CD4-positive, alpha-beta T cell treated with Interleukin-12 subunit alpha and Interleukin-12 subunit beta, for 1 hour (primary cell): ENCODE results near the gene MLF1.
"Not testable (repeated sequence)": the region's sequence is repeated elsewhere in the genome, so short reads cannot be mapped to it uniquely, and the experiment has no call there.

Experiments used
- DNase-seq: peaks from one replicate; pipeline ENCODE4 v3.0.0-alpha.2; 2020

Gene MLF1, protein sequence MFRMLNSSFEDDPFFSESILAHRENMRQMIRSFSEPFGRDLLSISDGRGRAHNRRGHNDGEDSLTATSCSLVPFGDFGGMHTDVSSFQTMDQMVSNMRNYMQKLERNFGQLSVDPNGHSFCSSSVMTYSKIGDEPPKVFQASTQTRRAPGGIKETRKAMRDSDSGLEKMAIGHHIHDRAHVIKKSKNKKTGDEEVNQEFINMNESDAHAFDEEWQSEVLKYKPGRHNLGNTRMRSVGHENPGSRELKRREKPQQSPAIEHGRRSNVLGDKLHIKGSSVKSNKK

GRCh38 chr3:158570999-158571702 is at the start of gene MLF1:
Gene MLF1, plus strand, starts transcription at chr3:158571194. Its CDS starts 107 bp downstream, at chr3:158571301.
- DNase-seq, result peak; percentile 91

DNA sequence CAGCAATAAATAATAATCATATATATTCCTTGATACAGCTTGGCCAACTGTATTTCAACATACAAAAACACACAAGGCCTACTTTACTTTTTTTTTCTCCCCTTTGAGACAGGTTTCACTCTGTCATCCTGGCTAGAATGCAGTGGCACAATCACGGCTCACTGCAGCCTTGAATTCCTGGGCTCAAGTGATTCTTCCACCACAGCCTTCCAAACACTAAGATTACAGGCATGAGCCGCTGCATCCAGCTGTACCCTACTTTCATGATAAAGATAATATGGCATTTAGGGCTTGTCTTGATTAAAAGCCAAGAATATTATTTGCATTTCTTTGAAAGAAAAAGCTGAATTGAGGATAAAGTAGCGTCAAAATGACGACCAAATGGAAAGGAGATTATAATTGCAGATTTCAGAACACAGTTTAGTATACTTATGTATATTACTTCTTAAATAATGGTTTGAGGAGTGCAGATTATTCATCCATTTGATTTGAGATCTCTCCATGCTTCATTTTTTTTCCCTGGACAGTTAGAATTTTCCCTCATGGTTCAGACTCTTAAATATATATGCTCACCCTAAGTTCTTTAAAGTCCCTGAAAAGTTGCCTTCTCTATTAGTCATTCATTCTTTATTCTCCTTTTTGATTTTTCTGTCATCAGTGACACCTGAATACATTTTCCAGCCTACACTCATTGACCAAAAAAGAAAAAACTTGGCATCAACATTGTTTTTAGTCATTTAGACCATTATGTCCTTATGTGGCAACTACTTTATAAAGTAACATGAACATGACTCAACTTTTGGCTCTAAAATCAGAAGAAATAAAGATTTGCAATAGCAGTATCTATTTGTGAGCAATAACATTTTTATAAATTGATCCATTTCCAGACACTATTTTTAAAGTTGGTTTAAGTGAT is 48.5 kb upstream of the MLF1 start:
- no peak for DNase-seq

GRCh38 chr3:158528076-158528674 is 42.8 kb upstream of the MLF1 start:
- DNase-seq, result no peak

DNA sequence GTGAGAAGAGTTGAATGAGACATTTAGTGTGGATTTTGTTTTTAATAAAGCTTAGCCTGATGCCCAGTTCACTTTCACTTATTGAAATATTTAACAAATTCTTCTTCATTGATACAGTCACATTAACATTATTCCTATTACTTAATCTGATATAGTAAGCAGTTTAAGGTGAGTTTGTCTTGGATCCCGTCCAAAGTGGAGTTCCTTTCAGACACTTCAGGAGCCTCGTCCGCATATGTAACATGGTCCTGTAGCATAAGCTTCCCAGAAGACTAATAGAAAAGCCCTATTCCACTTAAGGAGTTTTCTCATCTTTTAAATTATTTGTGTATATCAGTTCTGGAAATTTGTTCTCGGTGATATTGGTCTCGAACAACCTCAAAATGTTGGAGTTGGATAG is 39.7 kb upstream of the MLF1 start:
- DNase-seq, result no peak

GRCh38 chr3:158532099-158532734 is 38.8 kb upstream of the MLF1 start:
- peak; percentile 29 for DNase-seq

DNA sequence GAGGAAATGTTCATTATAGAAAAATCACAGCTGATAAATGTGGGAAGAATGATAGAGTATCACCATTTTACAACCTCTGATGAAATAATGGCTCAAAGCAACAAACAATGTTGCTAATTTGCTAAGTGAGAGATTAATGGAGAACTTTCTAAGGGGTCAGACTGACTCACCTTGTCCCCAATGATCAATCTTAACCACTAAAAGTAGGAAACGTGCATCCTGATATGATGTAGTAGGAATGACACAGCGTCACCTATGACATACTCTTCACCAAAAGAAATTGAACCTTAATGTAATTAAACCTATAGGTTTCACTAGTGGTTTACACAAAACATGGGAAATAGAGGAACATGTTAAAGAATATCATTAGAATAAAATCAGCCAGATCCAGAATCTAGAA is 35.1 kb upstream of the MLF1 start:
- DNase-seq, result no peak

GRCh38 chr3:158539414-158540014 is 31.5 kb upstream of the MLF1 start:
- peak; percentile 56 for DNase-seq

DNA sequence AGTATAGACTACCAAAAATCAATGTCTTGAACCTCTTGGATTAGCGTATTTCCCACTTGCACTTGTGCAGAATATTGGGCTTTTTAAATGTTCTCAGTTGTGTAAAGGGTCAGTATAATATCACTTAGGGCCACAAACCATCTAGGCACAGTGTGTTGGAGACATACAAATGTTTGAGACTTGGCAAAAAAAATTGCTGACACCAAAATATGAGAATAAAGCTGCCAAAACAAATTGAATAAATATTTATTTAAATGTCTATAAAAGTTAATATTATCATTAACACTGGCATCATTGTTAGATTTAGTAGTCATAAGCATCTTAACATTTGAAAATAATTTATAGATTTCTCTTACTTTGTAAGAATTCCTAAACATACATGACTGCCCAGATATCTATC is 30.9 kb upstream of the MLF1 start:
- DNase-seq, result no peak

- no peak for DNase-seq
These were observed 22.3 kb upstream of the MLF1 start for GRCh38 chr3:158548691-158549090.

GRCh38 chr3:158549938-158550337 is 21.1 kb upstream of the MLF1 start:
- not testable (repeated sequence) for DNase-seq

DNA sequence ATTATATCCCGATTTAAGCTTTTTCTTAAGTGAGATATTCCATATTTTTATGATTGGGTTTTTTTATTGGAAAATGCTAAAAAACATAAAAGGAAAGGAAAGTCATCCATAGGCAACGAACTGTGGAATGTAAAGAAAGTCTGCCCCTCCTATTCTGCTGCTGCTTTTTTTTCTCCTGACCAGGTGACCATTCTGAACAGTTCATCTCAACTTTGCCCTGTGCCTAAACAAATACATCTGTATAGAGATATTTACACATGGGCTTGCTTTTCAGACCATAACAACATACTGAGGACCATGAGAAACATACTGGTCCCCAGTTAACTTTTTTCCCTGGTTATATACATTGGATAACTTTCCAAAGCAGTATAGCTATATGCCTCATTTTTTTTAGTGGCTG is 18.9 kb upstream of the MLF1 start:
- DNase-seq, result no peak

GRCh38 chr3:158559504-158559903 is 11.5 kb upstream of the MLF1 start:
- DNase-seq, result no peak

GRCh38 chr3:158560979-158561378 is 10.0 kb upstream of the MLF1 start:
- no peak for DNase-seq

- no peak for DNase-seq
These were observed 8.3 kb upstream of the MLF1 start for GRCh38 chr3:158562674-158563073.

GRCh38 chr3:158563076-158563475 is 7.9 kb upstream of the MLF1 start:
- no peak for DNase-seq

- DNase-seq, result no peak
These were observed 5.9 kb upstream of the MLF1 start for GRCh38 chr3:158565076-158565475.

- DNase-seq, result no peak
These were observed 2.2 kb upstream of the MLF1 start for GRCh38 chr3:158568784-158569183.

DNA sequence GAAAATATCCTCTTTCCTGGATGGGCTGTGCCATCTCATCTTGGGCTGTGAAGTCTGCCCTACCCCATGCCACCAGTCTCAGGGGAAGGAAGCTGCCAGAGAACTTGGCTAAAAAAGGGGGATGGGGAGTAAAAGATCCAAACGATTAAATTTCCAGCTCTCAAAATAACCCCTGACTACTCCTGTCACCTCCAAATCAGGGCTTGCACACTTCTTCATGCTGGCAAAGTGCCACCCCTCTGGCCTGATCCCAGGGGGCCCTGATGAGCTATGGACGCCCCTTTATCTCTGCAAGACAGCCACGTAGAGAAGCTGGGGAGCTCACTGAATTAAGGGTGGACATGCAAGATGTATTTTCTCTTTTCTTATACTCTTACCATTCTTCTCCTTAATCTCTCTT is 1.2 kb upstream of the MLF1 start:
- DNase-seq, result no peak

GRCh38 chr3:158571969-158572765 is 1.2 kb downstream of the MLF1 start:
- no peak for DNase-seq

- DNase-seq, result no peak
These were observed 1.7 kb downstream of the MLF1 start for GRCh38 chr3:158572766-158573060.

DNA sequence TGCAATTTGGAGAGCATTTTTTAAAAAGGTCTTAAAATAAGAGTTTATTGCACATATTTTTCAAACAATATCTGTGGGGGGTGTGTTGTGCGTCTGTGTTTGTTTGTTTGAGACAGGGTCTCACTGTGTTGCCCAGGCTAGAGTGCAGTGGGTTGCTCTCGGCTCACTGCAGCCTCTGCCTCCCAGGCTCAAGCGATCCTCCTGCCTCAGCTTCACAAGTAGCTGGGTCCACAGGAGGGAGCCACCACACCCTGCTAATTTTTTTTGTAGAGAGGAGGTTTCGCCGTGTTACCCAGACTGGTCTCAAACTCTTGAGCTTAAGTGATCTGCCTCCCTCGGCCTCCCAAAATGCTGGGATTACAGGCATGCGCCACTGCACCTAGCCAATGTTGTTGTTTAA is 2.7 kb downstream of the MLF1 start:
- no peak for DNase-seq

DNA sequence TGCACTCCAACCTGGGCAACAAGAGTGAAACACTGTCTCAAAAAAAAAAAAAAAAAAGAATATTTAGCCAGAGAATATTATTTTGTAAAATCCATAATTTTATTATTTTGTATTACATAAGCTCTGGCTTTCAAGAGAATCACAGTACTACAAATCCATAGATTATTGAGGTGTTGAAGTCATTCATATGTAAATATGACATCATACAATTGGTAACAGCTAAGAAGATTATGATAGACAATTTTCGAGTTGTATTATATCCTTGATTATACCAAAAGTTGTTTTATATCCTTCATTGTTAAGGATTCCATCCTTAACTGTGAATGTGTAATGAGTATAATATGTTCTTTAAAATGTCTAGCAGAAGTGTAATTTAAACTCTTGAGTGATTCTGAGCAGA is 3.7 kb downstream of the MLF1 start:
- DNase-seq, result no peak
